GM10248 (cell line): Measurements from ENCODE around the gene TGFBR2.

Experiments
- CTCF ChIA-PET: fragments of 300-600 bp; sonication (Branson Sonifier 250); formaldehyde crosslinking; extraction: SDS; loops from one replicate; lab custom pipeline; 2021; ENCODE audit warnings: antibody characterized with exemption; lab: Yijun Ruan, JAX
- POLR2A ChIA-PET: fragments of 350-650 bp; sonication (Branson Sonifier 250); formaldehyde crosslinking; extraction: SDS; loops from one replicate; lab custom pipeline; 2020; ENCODE audit warnings: antibody characterized with exemption; lab: Yijun Ruan, JAX
- DNase-seq: peaks from one replicate; pipeline ENCODE4 v3.0.0; 2012; ENCODE audit errors: extremely low spot score
- CTCF ChIP-seq: IDR thresholded peaks from 2 replicates; pipeline ENCODE4 v1.5.1; 2012; ENCODE audit warnings: mild to moderate bottlenecking, low read depth; ENCODE audit errors: extremely low read depth, missing control alignments, control extremely low read depth

Gene TGFBR2

GRCh38 chr3:30670292-30670691, 63.9 kb downstream of the TGFBR2 start:
- no peak for DNase-seq
- ChIA-PET CTCF (no interaction called here), POLR2A (no interaction called here)
- no peak for TF ChIP-seq CTCF

DNA sequence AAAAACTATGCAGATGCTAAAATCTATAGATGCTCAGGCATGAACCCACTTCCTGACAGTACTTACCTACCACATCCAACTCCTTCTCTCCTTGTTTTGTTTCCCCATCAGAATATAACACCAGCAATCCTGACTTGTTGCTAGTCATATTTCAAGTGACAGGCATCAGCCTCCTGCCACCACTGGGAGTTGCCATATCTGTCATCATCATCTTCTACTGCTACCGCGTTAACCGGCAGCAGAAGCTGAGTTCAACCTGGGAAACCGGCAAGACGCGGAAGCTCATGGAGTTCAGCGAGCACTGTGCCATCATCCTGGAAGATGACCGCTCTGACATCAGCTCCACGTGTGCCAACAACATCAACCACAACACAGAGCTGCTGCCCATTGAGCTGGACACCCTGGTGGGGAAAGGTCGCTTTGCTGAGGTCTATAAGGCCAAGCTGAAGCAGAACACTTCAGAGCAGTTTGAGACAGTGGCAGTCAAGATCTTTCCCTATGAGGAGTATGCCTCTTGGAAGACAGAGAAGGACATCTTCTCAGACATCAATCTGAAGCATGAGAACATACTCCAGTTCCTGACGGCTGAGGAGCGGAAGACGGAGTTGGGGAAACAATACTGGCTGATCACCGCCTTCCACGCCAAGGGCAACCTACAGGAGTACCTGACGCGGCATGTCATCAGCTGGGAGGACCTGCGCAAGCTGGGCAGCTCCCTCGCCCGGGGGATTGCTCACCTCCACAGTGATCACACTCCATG, 65.3 kb downstream of the TGFBR2 start:
- TF ChIP-seq CTCF, result no peak
- POLR2A ChIA-PET, result no interaction called here
- CTCF ChIA-PET, result no interaction called here
- no peak for DNase-seq

DNA sequence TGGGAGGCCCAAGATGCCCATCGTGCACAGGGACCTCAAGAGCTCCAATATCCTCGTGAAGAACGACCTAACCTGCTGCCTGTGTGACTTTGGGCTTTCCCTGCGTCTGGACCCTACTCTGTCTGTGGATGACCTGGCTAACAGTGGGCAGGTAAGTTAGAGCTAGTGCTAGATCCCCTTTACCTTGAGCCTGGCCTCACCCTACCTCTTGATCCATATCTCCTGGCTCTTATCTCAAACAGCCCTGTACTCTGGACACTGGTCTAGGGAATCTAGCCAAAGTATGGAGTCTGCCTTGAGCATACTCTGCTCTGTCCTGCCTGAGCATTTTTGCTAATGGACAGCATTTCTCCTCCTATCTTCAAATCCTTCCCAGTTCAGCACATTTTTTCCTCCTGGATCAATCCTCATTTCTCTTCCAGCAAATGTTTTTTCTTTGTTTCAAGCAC, 65.9 kb downstream of the TGFBR2 start:
- no peak for DNase-seq
- ChIA-PET POLR2A (no interaction called here), CTCF (no interaction called here)
- TF ChIP-seq CTCF, result no peak

DNA sequence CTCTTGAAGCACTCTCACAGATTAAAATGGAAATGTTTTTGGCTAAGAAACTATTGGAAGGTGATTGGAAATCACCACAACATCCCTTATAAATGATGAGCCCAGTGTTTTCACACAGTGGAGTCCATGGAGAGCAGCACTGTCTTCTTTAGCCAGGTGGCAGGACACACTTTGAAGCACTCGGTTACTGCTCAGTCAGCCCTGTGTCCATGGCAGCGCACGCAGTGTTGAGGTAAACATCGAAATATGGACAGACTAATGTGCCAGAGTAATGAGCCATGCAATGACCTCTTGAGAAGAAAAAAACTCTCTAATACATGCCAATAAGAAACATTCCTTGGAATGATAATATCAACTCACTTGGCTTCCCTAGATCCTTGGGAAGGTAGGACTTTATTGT, 66.6 kb downstream of the TGFBR2 start:
- CTCF ChIA-PET, result no interaction called here
- no peak for DNase-seq
- POLR2A ChIA-PET, result no interaction called here
- no peak for TF ChIP-seq CTCF

DNA sequence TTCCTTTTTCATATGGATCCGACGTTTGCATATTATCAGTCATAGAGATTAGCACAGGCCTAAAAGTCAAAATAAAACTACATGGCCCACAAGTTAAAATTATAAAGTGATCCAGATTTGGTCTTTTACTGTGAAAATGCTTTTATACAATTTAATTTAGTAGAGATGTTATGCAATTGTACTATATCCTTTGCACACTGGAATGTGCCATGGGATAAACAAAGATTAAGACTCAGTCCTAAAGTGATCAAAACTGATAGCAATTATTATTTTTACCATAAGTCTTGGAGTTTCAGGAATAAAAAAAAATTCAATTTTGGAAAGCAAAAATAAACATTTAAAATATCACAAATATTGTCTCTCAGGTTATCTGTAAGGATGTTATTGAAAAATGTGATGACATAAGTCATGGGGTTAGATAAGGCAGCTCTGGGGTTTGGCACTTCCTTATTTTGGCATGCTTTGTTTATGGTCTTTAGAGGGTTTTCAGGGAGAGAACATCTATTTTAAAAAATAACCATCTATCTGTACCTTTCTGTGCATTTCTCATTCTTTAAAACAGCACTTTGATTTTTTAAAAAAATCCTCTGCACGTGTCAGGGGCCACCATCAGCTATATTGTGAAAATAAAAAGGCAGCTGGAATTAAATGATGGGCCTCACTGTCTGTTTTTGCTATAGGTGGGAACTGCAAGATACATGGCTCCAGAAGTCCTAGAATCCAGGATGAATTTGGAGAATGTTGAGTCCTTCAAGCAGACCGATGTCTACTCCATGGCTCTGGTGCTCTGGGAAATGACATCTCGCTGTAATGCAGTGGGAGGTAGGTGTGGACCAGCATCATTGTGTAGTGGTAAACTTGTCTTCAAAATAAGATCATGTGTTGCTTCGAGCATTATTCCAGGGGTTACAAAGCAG, 67.3 kb downstream of the TGFBR2 start:
- CTCF ChIA-PET, result interaction anchor here (1.1 to 1.4 kb wide), 2 partner anchors 9 to 18 kb away, joined by 3 to 4 read pairs; no protein-coding TSS in a partner anchor
- POLR2A ChIA-PET, result no interaction called here
- DNase-seq, result no peak
- TF ChIP-seq CTCF, result no peak

- TF ChIP-seq CTCF, result no peak
- ChIA-PET CTCF (no interaction called here), POLR2A (no interaction called here)
- no peak for DNase-seq
Observed at GRCh38 chr3:30675006-30675405, 68.6 kb downstream of the TGFBR2 start.
